ENCODE results near the gene DNER.

GRCh38 chr2:229501051-229501794, 213.1 kb downstream of the DNER start:
- no peak for TF ChIP-seq CTCF (conservative IDR thresholded peaks at IDR 0.05; ENCODE audit: low read depth, low read length)
- TF ChIP-seq ELK1 (IDR thresholded peaks at IDR 0.05; ENCODE audit: borderline replicate concordance, low read depth, low read length) = no peak
- no peak for TF ChIP-seq POLR2A (IDR thresholded peaks at IDR 0.05; ENCODE audit: low read depth, low read length)
- no peak for TF ChIP-seq MAZ (IDR thresholded peaks at IDR 0.05; ENCODE audit: borderline replicate concordance, low read depth, low read length)

Data from IMR-90 (cell line).